ENCODE measurements around the gene BLACAT1.

GRCh38 chr1:205492201-205492667, 36.4 kb upstream of the BLACAT1 start:
- TF ChIP-seq, protein P1, sequence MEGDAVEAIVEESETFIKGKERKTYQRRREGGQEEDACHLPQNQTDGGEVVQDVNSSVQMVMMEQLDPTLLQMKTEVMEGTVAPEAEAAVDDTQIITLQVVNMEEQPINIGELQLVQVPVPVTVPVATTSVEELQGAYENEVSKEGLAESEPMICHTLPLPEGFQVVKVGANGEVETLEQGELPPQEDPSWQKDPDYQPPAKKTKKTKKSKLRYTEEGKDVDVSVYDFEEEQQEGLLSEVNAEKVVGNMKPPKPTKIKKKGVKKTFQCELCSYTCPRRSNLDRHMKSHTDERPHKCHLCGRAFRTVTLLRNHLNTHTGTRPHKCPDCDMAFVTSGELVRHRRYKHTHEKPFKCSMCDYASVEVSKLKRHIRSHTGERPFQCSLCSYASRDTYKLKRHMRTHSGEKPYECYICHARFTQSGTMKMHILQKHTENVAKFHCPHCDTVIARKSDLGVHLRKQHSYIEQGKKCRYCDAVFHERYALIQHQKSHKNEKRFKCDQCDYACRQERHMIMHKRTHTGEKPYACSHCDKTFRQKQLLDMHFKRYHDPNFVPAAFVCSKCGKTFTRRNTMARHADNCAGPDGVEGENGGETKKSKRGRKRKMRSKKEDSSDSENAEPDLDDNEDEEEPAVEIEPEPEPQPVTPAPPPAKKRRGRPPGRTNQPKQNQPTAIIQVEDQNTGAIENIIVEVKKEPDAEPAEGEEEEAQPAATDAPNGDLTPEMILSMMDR (IDR thresholded peaks at IDR 0.05) = no peak
- TF ChIP-seq POLR2A (IDR thresholded peaks at IDR 0.05) = no peak

All from Peyer's patch (tissue), 4 donors.